ENCODE results near the gene HOXD13.

Gene HOXD13

DNA sequence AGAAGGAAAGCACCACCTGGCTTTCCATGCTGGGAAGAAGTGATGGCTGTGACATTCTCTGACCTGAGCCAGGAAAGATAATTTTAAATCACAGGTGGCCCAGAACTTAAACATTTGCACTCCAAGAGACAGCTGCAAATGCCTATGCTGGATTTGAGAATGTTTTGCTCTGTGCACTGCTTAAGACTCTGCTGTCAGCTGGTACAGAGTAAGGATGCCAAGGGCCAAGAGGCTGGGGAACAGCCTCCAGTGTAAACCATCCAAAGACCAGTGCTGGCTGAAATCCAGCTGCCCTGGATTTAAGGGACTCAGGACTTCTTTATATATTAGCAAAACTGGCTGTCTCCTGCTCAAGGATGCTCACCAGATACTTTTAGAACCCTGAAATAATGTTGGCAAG is 40.9 kb downstream of the HOXD13 start:
- no peak for DNase-seq

DNA sequence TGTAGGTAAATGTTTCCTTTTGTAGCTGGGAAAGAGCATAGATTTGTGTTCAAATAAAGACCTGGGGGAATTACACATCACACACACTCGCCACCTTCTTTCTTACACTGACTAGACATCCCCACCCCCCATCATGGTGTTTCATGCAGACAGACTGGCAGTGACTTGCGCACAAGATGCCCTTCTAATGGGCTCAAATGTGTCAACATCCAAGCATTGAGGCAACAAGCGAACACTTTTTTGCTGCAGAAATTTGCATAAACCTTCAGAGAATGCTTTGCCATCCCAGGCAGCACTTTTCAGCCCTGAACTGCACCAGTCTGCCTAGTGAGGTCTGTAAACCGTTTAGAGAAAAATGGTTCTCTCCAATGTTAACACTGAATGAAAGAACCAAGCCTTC is 41.5 kb downstream of the HOXD13 start:
- no peak for DNase-seq

DNA sequence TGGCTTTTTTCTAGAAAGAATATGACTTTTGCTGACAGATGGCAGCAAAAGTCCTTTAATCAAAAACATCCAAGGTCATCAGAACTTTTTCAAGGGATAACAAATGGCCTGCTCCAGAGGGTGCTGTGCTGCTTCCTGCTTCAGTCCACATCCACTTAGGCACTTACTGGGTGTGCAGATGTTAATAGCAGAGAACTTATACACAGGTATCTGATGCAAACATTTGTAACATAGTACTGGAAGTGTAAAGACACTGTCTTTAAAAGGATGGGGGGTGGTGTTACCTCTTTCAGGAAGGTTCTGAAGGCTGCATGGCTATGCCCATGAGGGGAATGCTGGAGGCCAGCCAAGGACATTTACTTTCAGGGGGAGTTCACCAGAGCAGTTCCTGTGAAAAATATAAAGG is 42.5 kb downstream of the HOXD13 start:
- no peak for DNase-seq

DNA sequence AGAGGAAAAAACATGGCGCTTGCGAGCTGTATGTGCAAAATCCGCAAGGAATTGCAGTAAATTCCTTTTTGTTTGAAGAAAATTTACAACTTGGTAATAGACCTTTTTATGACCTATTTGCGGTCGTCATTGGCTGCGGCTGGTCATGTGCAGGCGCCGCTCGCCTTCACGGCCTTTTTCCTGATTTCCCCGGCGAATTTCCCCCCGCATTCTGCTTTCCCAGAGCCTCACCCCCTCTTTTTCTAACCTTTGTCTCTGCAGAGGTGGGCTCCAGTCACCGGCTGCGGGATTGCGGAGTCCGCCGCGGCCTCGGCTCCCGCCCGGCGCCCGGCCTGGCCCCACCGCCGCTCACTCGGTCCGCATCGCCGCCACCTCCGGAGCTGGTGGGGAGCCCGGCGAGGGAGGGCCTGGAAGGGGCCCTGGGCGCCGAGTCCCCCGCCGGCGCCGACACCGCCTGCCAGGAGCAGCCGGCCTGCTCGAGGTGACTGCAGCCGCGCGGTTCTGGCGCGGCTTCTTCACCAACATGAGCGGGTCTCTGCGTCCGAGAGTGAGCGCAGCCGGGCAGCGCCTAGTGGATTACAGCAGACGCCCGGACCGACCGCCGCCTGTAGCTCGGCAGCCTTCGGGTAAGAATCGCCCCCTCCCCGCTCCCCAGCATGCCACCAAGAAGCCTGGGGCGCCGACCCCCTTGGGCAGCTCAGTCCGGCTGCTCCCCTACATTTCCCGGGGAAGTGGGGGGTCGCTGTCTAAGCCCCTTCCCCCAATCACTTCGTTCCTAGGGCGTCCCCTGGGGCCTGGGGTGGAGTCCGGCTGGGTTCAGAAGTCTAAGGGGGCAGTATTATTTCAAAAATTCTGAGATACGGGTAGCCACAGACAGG is 44.1 kb downstream of the HOXD13 start:
- DNase-seq: no peak

DNA sequence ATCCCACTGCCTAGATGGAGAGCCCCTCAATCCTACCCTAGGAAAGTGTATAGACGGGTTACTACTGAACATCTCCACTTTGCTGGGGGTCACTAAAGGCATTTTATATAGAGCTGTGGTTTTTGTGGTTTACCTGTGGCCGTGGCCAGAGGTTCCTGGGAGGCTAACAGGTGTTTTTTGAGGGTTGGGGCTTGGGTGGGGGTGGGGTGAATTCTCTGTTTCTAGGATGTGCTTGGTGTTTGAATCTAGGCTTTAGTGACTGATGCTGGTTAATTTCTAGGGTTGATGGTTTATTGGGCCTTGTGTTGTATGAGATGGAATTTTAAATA is 44.7 kb downstream of the HOXD13 start:
- DNase-seq: no peak

DNA sequence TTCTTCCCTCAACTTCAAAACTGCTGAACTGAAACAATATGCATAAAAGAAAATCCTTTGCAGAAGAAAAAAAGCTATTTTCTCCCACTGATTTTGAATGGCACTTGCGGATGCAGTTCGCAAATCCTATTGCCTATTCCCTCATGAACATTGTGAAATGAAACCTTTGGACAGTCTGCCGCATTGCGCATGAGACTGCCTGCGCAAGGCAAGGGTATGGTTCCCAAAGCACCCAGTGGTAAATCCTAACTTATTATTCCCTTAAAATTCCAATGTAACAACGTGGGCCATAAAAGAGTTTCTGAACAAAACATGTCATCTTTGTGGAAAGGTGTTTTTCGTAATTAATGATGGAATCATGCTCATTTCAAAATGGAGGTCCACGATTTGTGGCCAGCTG is 45.4 kb downstream of the HOXD13 start:
- no peak for DNase-seq

DNA sequence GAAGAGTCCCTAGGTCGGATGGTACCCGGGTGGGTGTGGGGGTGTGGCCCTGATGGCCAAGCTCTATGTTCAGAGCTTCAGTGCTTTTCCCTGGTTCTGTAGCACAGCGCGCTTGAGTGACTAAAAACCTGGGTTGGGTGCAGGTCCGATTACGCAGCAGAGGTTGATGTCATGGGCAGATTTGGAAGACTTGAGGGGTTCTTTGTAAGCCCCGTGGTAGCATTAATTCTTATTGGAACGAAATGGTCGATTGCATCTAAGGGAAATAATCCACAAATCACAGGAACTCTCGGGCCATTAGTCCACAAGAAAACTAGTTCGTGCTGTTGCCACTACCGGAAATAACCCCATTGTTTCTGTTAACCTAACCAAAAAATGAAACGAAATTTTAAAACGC is 46.0 kb downstream of the HOXD13 start:
- no peak for DNase-seq

DNA sequence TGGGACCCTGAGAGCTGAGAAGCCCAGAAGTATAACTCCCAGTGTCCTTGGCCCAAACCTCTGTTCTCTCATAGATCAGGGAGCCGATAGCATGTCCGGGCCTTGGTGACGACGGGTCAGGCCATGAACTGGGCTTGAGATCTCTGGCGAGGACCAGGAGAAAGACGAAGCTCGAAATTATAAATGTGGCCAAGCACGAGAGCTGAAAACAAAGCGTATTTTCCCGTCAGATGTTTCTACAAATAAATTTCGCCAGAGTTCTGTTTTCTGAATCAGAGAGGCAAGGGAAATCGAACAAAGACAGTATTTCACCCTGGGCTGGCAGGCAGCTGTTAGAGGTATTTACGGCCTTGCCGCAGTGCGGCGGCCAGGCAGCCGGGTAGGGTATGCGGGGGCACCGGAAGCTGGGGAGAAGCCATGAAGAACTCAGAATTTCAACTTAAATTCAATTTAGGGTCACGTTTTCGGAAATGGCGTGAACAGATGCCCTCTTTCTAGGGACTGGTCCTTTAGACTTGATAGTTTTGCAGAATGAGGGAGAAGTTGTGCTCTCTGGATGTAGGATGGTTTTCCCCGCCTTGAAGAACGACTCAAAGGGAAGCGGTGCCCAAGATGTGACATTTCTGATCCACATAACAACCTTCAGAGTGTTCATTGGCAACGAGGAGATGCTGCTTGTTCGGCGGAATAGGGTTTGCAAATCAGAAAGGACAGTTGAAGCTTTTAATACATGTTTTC is 46.6 kb downstream of the HOXD13 start:
- no peak for DNase-seq

DNA sequence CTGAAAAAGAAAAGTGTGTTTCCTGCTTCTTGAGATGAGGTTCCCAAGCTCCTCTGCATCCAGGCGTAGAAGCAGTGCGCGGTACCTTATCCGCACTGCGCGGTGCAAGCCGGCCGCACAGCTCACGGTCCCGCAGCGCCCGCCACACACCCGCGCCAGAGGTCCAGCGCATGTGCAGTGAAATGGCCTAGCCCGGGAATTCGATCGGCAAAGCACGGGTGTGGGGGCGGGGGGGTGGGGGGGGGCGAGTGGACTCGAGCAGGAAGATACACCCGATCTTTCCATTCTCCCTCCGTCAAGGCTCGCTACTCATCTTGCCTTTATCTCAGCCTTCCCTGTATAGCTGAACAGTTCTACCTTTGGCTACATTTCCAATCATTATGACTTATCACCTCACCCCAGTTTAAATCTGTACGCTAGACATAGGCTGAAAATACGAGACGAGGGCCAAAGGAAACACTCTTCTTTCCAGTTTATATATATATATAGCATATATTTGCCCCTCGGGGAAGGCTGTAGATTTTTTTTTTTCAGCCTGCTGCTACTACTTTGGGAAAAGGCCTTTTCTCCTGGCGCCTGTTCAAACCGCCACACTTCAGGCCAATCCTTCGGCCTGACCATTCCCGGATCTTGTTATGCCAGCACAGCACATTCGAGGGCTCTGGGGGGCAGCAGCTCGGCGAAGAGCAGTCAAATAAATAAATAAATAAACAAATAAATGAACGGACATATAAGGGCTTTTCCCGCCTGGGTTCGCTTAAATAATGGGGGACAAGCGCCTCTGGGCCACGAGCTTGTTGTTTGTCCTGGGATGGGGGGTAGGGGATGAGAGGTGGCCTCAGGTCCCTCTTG is 47.4 kb downstream of the HOXD13 start:
- DNase-seq: no peak

DNA sequence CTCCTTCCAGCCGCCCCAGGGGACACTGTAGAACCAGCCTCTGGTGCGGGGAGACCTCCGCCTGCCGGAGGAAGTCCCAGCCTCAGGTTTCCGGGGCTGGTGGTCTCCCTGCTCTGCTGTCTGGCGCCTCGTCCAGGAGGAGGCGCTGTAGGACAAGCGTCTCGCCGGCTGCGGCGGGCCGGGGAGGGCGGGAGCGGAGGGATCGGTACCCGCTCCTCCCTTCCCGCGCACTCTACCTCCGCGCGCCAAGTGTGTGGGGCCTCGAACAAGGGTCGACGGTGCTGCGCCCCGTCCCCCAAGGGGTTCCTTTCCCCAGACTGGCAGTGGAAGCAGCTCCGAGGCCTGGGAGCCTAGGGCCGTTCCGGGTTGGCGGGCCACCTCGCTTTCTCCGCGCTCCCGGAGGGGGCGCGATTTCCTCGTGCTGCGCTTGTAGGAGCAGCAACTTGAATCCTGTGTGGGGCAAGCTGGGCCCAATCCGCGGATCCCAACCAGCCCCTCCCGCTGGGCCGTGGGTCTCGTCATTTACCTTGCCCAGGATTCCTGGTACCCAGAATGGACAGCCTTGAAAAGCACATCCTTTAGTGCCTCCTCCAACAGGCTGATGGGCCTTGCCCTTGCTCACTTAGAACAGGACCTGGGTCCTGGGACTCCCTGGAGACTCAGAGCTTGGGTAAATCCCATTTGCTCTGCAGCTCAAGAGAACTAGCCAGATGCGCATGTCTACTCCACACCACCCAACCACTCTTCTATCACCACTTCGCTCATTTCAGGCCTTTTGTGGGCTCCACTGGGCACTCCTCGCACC is 48.2 kb downstream of the HOXD13 start:
- DNase-seq: no peak

DNA sequence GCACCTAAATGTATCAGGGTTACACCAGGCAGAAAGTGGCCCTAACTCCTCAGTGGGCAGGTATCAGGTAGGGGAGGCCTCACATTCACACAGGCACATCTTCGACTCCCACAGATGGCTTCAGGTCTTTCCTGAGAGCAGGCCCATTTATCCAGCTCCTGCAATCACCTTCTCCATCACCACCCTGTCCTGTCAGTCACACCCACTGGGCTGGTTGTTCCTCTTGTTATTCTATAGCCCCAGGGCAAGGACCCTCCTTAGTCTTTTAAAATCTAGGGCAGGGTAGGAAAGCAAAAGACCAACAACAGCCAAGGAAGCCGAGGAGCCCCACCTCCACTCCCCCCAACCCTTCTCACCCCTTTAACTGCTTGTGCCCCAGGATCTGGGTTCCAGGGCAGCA is 49.8 kb downstream of the HOXD13 start:
- no peak for DNase-seq

Data from activated gamma-delta T cell (primary cell).